Activated CD8-positive, alpha-beta T cell treated with anti-CD3 and anti-CD28 coated beads for 36 hours (primary cell): ENCODE measurements around the gene CYP4A22. TPM values are rescaled to one million over a fixed set of nuclear protein-coding genes. Genes with fewer than 3 reads are reported as not detected.

Source experiments
- ATAC-seq: fragments of 200-7000 bp; cut with Tn5 transposase; one replicate; pipeline ENCODE4 v1.10.0; 2021; ENCODE audit warnings: mild to moderate bottlenecking, moderate library complexity
- CTCF ChIA-PET: fragments of 350-600 bp; sonication (Branson Sonifier 250); formaldehyde crosslinking; loops from one replicate; lab custom pipeline; 2021; ENCODE audit warnings: antibody characterized with exemption; lab: Charles Lee
- POLR2A ChIA-PET: fragments of 350-600 bp; sonication (Branson Sonifier 250); formaldehyde crosslinking; loops from one replicate; lab custom pipeline; 2021; ENCODE audit warnings: antibody characterized with exemption; lab: Charles Lee
- DNase-seq: peaks from one replicate; pipeline ENCODE4 v3.0.0-alpha.2; 2020
- H3K27ac Mint-ChIP-seq: one replicate; pipeline ENCODE4 v1.8.0; 2021; ENCODE audit warnings: mild to moderate bottlenecking, mixed read lengths
- H3K27me3 Mint-ChIP-seq: one replicate; pipeline ENCODE4 v1.8.0; 2021; ENCODE audit warnings: mixed read lengths
- H3K36me3 Mint-ChIP-seq: one replicate; pipeline ENCODE4 v1.8.0; 2021; ENCODE audit warnings: low read depth, mixed read lengths
- H3K4me1 Mint-ChIP-seq: one replicate; pipeline ENCODE4 v1.8.0; 2021; ENCODE audit warnings: low read depth, mixed read lengths
- H3K4me3 Mint-ChIP-seq: one replicate; pipeline ENCODE4 v1.8.0; 2021; ENCODE audit warnings: mild to moderate bottlenecking, moderate library complexity, mixed read lengths
- H3K9me3 Mint-ChIP-seq: one replicate; pipeline ENCODE4 v1.8.0; 2021; ENCODE audit warnings: mixed read lengths
- intact Hi-C: fragments of 100-400 bp; cut with micrococcal nuclease; formaldehyde crosslinking; loops from one replicate; pipeline ENCODE4 v1.10.0; 2022
- total RNA-seq, 2 experiments: library from RNA; stranded (reverse); gene quantifications; one replicate each; pipeline ENCODE4 v1.2.3, GENCODE V29; 2021
- TF ChIP-seq, protein P1 (sequence below): fragments of 200-600 bp; IDR thresholded peaks from one replicate; pipeline ENCODE4 v1.8.0; 2022; ENCODE audit warnings: antibody characterized with exemption, mild to moderate bottlenecking

CYP4A22 gene
- total RNA-seq, 2 experiments from 2014 or later: not detected

DNA sequence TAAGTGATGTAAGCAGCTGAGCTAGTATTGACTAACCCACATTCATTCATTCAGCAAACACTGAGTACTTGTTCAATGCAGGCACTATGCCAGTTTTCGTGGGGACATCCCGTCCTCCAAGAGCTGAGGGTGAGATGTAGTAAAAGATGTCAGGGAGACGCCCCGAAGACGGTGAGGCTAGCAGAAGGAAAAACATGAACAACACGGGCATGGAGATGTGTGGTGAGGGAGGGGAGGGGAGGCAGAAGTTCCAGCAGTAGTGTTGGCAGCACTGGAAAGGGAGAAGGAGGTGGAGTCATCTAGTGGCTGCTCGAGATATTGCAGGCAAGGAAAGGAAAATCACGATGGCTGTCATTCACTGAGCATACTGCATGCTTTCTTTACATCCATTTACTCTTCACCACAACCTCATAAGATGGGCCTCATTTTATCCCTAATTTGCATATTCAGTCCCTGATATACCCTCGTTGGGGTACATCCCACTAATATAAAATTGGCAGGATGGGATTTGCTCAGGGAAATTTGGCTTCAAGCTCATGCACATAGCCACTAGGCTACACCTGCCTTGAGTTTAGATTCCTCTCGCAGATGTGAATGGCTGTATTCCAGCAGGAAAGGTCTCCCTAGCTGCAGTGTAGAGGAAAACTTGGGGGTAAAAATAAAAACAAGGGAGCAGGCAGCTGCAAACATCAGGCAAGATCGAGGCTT is 38.1 kb downstream of the CYP4A22 start:
- no peaks in the 10 kb centered on the region for H3K36me3 Mint-ChIP-seq
- intact Hi-C loops: no loop called here
- ChIA-PET POLR2A (interaction anchor here (0.6 kb wide), 1 partner anchor 311 kb away, joined by 3 read pairs; no protein-coding TSS in a partner anchor), CTCF (interaction anchor here (0.9 to 2.8 kb wide), 16 partner anchors 9 to 262 kb away, joined by 3 to 11 read pairs (median 4); partner anchors contain the start of genes FOXD2, PDZK1IP1 and STIL)
- H3K9me3 Mint-ChIP-seq: no peaks in the 10 kb centered on the region
- no peak overlapping the region for H3K27ac Mint-ChIP-seq
- no peak overlapping the region for H3K4me3 Mint-ChIP-seq
- H3K27me3 Mint-ChIP-seq: peaks cover 31% of the 10 kb centered on the region
- DNase-seq: peak; percentile 66
- ATAC-seq: peak; percentile 63
- TF ChIP-seq, protein P1, sequence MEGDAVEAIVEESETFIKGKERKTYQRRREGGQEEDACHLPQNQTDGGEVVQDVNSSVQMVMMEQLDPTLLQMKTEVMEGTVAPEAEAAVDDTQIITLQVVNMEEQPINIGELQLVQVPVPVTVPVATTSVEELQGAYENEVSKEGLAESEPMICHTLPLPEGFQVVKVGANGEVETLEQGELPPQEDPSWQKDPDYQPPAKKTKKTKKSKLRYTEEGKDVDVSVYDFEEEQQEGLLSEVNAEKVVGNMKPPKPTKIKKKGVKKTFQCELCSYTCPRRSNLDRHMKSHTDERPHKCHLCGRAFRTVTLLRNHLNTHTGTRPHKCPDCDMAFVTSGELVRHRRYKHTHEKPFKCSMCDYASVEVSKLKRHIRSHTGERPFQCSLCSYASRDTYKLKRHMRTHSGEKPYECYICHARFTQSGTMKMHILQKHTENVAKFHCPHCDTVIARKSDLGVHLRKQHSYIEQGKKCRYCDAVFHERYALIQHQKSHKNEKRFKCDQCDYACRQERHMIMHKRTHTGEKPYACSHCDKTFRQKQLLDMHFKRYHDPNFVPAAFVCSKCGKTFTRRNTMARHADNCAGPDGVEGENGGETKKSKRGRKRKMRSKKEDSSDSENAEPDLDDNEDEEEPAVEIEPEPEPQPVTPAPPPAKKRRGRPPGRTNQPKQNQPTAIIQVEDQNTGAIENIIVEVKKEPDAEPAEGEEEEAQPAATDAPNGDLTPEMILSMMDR: peak; percentile 91
- H3K4me1 Mint-ChIP-seq: peaks cover 8% of the 10 kb centered on the region

DNA sequence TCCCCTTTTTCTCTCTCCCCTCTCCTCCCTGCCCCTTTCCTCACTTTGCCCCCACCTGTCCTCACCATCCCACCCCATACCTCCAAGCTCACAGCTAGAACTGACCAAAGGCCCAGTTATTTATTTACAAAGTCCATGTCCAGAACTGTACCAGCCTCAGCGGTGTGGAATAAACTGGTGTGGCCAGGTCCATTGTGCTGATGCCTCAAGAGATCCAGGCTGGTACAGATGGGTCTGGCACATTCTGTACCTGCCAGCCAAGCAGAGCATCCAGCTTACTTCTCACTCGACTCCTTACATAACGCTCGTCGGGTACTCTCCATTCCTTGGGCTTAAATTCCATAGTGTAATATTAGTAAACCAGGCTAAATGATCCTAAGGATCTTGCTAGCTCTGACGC is 40.8 kb downstream of the CYP4A22 start:
- H3K4me3 Mint-ChIP-seq: no peak overlapping the region
- no peaks in the 10 kb centered on the region for H3K36me3 Mint-ChIP-seq
- H3K4me1 Mint-ChIP-seq: peaks cover 8% of the 10 kb centered on the region
- peaks cover 32% of the 10 kb centered on the region for H3K27me3 Mint-ChIP-seq
- TF ChIP-seq, protein P1: no peak
- DNase-seq (no peak), ATAC-seq (no peak)
- no peak overlapping the region for H3K27ac Mint-ChIP-seq
- POLR2A ChIA-PET: no interaction called here
- intact Hi-C loops: no loop called here
- no peaks in the 10 kb centered on the region for H3K9me3 Mint-ChIP-seq
- CTCF ChIA-PET: interaction anchor here (0.7 to 4.8 kb wide), 12 partner anchors 11 to 264 kb away, joined by 3 to 61 read pairs (median 4); partner anchors contain the start of genes FOXD2 and PDZK1IP1

DNA sequence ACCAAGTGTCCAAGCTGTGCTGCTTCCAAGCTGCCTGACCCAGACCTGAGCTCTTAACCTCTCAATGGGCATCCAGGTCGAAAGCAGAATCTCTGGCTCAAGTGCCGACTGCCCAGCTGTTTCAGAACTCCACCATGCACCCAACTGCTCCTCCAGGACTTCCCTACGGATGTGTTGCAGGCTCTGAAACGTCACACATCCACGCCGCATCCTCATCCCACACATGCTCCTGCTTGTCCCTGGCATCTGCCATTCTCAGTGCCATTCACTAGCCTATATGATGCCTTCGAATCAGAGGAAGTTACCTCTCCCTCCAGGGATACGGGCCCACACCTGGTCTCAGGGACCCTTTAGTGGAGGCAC is 41.4 kb downstream of the CYP4A22 start:
- DNase-seq (no peak), ATAC-seq (no peak)
- Mint-ChIP-seq H3K9me3 (no peaks in the 10 kb centered on the region), H3K27me3 (peaks cover 26% of the 10 kb centered on the region), H3K4me1 (peaks cover 8% of the 10 kb centered on the region), H3K4me3 (peak overlapping the region; percentile 61), H3K27ac (no peak overlapping the region), H3K36me3 (no peaks in the 10 kb centered on the region)
- intact Hi-C loops: no loop called here
- ChIA-PET POLR2A (interaction anchor here (0.7 to 1.4 kb wide), 2 partner anchors 214 to 241 kb away, joined by 3 read pairs; no protein-coding TSS in a partner anchor), CTCF (interaction anchor here (0.7 to 4.8 kb wide), 38 partner anchors 9 to 547 kb away, joined by 3 to 61 read pairs (median 4); partner anchors contain the start of genes CMPK1, FOXD2, PDZK1IP1 and STIL)
- TF ChIP-seq, protein P1: no peak

DNA sequence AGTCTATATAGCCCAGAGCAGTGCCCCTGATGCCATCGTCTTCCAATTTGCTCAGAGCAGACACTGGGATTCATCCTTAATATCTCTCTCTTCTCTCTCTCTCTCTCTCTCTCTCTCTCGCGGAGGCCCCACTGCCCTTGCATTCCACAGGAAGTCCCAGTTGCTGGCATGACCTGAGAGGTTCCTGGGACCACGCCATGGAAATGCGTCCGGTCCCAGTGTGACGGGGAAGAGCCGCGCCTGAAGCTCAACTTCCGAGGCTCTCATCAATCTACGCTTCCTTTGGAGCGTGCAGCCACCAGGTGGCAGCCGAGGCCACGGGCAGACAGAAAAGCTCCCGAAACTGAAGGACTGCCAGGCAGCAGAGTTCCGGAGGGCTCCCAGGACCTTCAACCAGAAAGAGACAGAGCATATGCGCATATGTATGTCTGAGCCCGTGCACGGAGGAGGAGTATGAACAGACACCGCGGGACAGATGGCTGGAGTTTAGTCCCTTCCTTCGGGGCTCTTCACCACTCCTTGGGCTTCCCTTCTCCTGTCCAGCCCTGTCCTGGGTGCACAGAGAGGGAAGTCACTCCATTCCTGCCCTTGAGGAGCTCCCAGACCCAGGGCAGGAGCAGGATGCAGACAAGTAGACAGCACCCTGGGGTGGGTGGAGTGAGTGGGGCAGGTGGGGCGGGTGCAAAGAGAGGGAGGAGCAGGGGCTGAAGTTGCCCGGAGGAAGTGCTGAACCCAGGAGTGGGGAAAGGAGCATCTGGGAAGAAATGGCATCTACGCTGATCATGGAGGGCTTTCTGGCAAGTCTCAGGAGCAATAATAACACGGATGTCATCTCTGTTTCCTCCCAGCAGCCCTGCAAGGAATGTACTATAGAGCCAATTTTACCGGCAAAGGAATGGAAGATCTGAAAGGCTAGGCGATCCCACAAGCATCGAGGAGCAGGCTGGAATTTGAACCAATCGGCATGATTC is 42.1 kb downstream of the CYP4A22 start:
- ChIA-PET CTCF (interaction anchor here (0.7 to 4.8 kb wide), 43 partner anchors 9 to 547 kb away, joined by 3 to 61 read pairs (median 4); partner anchors contain the start of genes CMPK1, FOXD2, PDZK1IP1 and STIL), POLR2A (interaction anchor here (0.6 to 1.4 kb wide), 4 partner anchors 14 to 521 kb away, joined by 3 to 4 read pairs (median 3); no protein-coding TSS in a partner anchor)
- intact Hi-C loops: no loop called here
- Mint-ChIP-seq H3K4me3 (peak overlapping the region; percentile 61), H3K27me3 (peaks cover 22% of the 10 kb centered on the region), H3K4me1 (peaks cover 8% of the 10 kb centered on the region), H3K27ac (peak overlapping the region; percentile 68), H3K36me3 (no peaks in the 10 kb centered on the region), H3K9me3 (no peaks in the 10 kb centered on the region)
- TF ChIP-seq, protein P1: peak; percentile 82
- DNase-seq (peak; percentile 91), ATAC-seq (peak; percentile 88)
